OCI-LY1 (cell line): ENCODE data around the gene COL9A2.

ENCODE experiments used
- H2AFZ ChIP-seq: fragments of 200-600 bp; sonication (generic), shearing (Covaris generic); 2 replicates; pipeline ENCODE4 v1.6.0; 2014; ENCODE audit warnings: antibody characterized with exemption, mild to moderate bottlenecking, low read length
- H3F3A ChIP-seq: fragments of 200-600 bp; sonication (generic), shearing (Covaris generic); 2 replicates; pipeline ENCODE4 v1.6.0; 2014; ENCODE audit warnings: mild to moderate bottlenecking, antibody characterized with exemption, low read length, moderate library complexity; ENCODE audit not compliant: insufficient read depth
- H3K27ac ChIP-seq: fragments of 200-600 bp; sonication (generic); 2 replicates; pipeline ENCODE4 v1.5.1; 2014; ENCODE audit warnings: low read length, mixed run types, mild to moderate bottlenecking, low read depth; ENCODE audit not compliant: poor library complexity, severe bottlenecking
- H3K27me3 ChIP-seq: fragments of 200-600 bp; sonication (generic); 2 replicates; pipeline ENCODE4 v1.6.0; 2014; ENCODE audit warnings: antibody characterized with exemption, mild to moderate bottlenecking, low read length, moderate library complexity; ENCODE audit not compliant: insufficient read depth
- H3K36me3 ChIP-seq: fragments of 200-600 bp; sonication (generic); 2 replicates; pipeline ENCODE4 v1.6.1; 2014; ENCODE audit warnings: mild to moderate bottlenecking, antibody characterized with exemption, low read length, moderate library complexity, mixed read lengths; ENCODE audit not compliant: insufficient read depth
- H3K4me1 ChIP-seq: fragments of 200-600 bp; sonication (generic); 2 replicates; pipeline ENCODE4 v1.5.1; 2014; ENCODE audit warnings: mild to moderate bottlenecking, low read length, moderate library complexity; ENCODE audit not compliant: insufficient read depth, severe bottlenecking
- H3K4me2 ChIP-seq: fragments of 200-600 bp; sonication (generic), shearing (Covaris generic); 2 replicates; pipeline ENCODE4 v1.6.1; 2014; ENCODE audit warnings: low read length
- H3K4me3 ChIP-seq: fragments of 200-600 bp; sonication (generic); 2 replicates; pipeline ENCODE4 v1.5.1; 2014; ENCODE audit warnings: low read length, low read depth, mild to moderate bottlenecking, mixed read lengths; ENCODE audit not compliant: poor library complexity, severe bottlenecking
- H3K79me2 ChIP-seq: fragments of 200-600 bp; shearing (Covaris generic); 2 replicates; pipeline ENCODE4 v1.6.1; 2016; ENCODE audit warnings: mixed run types, low read length, mixed read lengths; ENCODE audit not compliant: insufficient read depth
- H3K9ac ChIP-seq: fragments of 200-600 bp; sonication (generic), shearing (Covaris generic); 2 replicates; pipeline ENCODE4 v1.6.1; 2014; ENCODE audit warnings: mild to moderate bottlenecking, low read length, mixed read lengths
- H3K9me2 ChIP-seq: fragments of 200-600 bp; sonication (generic), shearing (Covaris generic); 2 replicates; pipeline ENCODE4 v1.6.1; 2014; ENCODE audit warnings: low read depth, mild to moderate bottlenecking, low read length, mixed read lengths
- H3K9me3 ChIP-seq: fragments of 200-600 bp; shearing (Covaris generic); 2 replicates; pipeline ENCODE4 v1.6.1; 2014; ENCODE audit warnings: low read length, mixed read lengths
- H4K20me1 ChIP-seq: fragments of 200-600 bp; sonication (generic), shearing (Covaris generic); 2 replicates; pipeline ENCODE4 v1.6.0; 2016; ENCODE audit warnings: mild to moderate bottlenecking, low read length; ENCODE audit not compliant: insufficient read depth
- EZH2 ChIP-seq: fragments of 200-600 bp; sonication (generic), shearing (Covaris generic); IDR thresholded peaks from 2 replicates; pipeline ENCODE4 v1.8.0; 2017; ENCODE audit warnings: borderline replicate concordance, mixed run types, mild to moderate bottlenecking, antibody characterized with exemption, low read length, moderate library complexity, mixed read lengths
- TF ChIP-seq, protein P1 (sequence below): fragments of 200-600 bp; sonication (generic), shearing (Covaris generic); IDR thresholded peaks from 2 replicates; pipeline ENCODE4 v1.5.1; 2017; ENCODE audit warnings: mild to moderate bottlenecking, antibody characterized with exemption, low read length, moderate library complexity, mixed read lengths

The COL9A2 gene

DNA sequence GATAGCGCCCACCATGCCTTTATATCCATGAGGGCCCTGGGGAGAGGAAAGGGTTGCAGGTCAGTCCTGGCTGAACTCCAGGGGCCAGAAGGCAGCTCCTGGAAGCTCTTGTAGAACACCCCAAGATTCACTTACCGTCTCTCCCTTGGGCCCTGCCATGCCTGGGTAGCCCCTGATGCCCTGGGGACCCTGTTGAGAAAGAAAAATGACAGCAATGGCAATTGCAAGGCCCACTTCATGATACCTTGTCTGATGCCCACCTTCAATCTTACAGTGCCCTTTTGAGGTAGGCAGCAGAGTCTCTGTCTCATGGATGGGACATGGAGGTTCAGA, 7.0 kb downstream of the COL9A2 start:
- Histone ChIP-seq H4K20me1 (no peaks in the 10 kb centered on the region), H3K9me3 (no peaks in the 10 kb centered on the region), H3K27me3 (no peaks in the 10 kb centered on the region), H3K27ac (no peak overlapping the region), H3K9ac (no peak overlapping the region), H3K4me3 (no peak overlapping the region), H3F3A (no peaks in the 10 kb centered on the region), H3K79me2 (no peaks in the 10 kb centered on the region), H2AFZ (no peak overlapping the region), H3K9me2 (no peaks in the 10 kb centered on the region), H3K36me3 (no peaks in the 10 kb centered on the region), H3K4me1 (peaks cover 25% of the 10 kb centered on the region), H3K4me2 (no peak overlapping the region)
- TF ChIP-seq, protein P1, sequence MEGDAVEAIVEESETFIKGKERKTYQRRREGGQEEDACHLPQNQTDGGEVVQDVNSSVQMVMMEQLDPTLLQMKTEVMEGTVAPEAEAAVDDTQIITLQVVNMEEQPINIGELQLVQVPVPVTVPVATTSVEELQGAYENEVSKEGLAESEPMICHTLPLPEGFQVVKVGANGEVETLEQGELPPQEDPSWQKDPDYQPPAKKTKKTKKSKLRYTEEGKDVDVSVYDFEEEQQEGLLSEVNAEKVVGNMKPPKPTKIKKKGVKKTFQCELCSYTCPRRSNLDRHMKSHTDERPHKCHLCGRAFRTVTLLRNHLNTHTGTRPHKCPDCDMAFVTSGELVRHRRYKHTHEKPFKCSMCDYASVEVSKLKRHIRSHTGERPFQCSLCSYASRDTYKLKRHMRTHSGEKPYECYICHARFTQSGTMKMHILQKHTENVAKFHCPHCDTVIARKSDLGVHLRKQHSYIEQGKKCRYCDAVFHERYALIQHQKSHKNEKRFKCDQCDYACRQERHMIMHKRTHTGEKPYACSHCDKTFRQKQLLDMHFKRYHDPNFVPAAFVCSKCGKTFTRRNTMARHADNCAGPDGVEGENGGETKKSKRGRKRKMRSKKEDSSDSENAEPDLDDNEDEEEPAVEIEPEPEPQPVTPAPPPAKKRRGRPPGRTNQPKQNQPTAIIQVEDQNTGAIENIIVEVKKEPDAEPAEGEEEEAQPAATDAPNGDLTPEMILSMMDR: no peak
- TF ChIP-seq EZH2: no peak

DNA sequence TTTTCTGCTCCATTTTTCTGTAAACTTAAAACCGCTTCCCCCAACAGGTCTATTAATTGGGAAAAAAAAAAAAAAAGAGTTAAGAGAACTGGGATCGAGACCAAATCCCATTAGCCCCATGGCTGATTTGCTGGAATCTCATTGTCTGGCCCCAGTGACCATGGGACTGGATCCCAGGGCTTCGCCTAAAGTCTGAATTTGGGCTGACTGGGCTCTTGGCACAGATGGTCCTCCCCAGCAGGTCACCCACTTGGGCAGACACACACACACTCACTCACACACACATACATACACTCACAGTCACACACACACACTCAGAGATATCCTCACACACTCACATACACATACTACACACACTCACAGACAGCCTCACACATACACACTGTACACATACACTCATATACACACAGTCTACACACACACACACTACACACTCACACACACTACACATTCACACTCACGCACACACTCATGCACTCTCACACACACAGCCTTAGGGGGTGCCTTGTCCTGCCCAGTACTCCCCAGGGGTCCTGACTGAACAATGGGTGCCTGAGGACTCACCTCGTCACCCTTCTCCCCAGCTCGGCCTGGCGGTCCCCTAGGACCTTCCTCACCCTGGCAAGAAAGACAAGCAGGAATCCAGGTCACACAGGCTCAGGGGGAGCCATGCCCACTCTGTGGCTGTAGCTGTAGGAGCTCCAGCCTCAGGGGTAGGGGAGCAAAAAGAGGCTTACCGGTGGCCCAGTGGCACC, 7.5 kb downstream of the COL9A2 start:
- no peak overlapping the region for H3K27ac ChIP-seq
- H3K4me1 ChIP-seq: peaks cover 20% of the 10 kb centered on the region
- no peaks in the 10 kb centered on the region for H3F3A ChIP-seq
- H4K20me1 ChIP-seq: no peaks in the 10 kb centered on the region
- no peaks in the 10 kb centered on the region for H3K79me2 ChIP-seq
- no peak overlapping the region for H3K4me3 ChIP-seq
- no peak overlapping the region for H3K9ac ChIP-seq
- no peaks in the 10 kb centered on the region for H3K36me3 ChIP-seq
- H3K9me2 ChIP-seq: no peaks in the 10 kb centered on the region
- no peaks in the 10 kb centered on the region for H3K27me3 ChIP-seq
- H3K9me3 ChIP-seq: no peaks in the 10 kb centered on the region
- no peak for TF ChIP-seq EZH2
- TF ChIP-seq, protein P1: no peak
- H3K4me2 ChIP-seq: no peak overlapping the region
- no peak overlapping the region for H2AFZ ChIP-seq

DNA sequence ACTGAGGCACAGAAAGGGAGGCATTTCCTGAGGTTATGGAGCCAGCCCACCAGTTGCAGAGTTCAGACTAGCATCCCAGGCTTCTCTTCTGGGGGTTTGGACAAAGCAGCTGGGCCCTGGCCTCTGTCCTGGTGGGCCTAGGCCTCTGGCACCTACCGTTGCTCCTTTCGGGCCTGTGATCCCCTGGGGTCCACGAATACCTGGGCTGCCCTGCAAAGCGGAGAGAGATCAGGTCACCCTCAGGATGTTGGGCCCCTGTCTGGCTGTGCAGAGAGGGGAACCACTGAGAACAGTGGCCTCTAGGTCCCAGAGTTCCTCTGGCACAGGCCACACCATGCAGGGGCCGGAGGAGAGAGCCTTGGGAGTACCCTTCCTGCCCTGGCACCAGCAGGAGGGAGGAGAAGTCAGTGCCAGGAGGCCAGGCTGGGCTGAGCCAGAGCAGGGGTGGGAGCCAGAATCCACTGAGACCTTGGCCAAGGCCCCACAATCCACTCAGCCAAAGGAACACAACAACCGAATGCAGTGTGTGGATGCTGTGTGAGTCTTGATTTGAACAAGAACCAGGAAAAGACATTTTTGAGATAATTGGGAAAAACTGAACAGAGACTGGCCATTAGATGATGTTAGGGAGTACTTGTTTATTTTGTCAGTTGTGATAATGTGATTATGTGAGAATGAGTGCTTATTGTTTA, 8.9 kb downstream of the COL9A2 start:
- no peak overlapping the region for H3K27ac ChIP-seq
- no peak overlapping the region for H3K4me3 ChIP-seq
- H3K27me3 ChIP-seq: no peaks in the 10 kb centered on the region
- no peaks in the 10 kb centered on the region for H3K79me2 ChIP-seq
- no peaks in the 10 kb centered on the region for H4K20me1 ChIP-seq
- H2AFZ ChIP-seq: no peak overlapping the region
- H3K9ac ChIP-seq: no peak overlapping the region
- no peak overlapping the region for H3K4me2 ChIP-seq
- no peaks in the 10 kb centered on the region for H3K36me3 ChIP-seq
- TF ChIP-seq, protein P1: no peak
- no peak for TF ChIP-seq EZH2
- peaks cover 11% of the 10 kb centered on the region for H3K4me1 ChIP-seq
- no peaks in the 10 kb centered on the region for H3K9me3 ChIP-seq
- no peaks in the 10 kb centered on the region for H3K9me2 ChIP-seq
- no peaks in the 10 kb centered on the region for H3F3A ChIP-seq
